Endothelial cell of umbilical vein (primary cell): ENCODE data around the gene WNT10A. TPM values are rescaled to one million over a fixed set of nuclear protein-coding genes. Genes with fewer than 3 reads are reported as not detected.

ENCODE experiments used
- BruUV-seq: library from RNA; stranded (reverse); fragments of 400-500 nt; replicated peaks from 2 replicates; lab custom pipeline; 2021; lab: Mats Ljungman, UMichigan
- CTCF ChIA-PET: fragments of 300-600, 350-600 bp; sonication (Branson Sonifier 250); formaldehyde crosslinking; loops from one replicate; lab custom pipeline; 2021; ENCODE audit warnings: antibody characterized with exemption, inconsistent platforms; lab: Charles Lee
- POLR2A ChIA-PET: fragments of 300-600, 350-600 bp; sonication (Branson Sonifier 250); formaldehyde crosslinking; loops from one replicate; lab custom pipeline; 2021; ENCODE audit warnings: antibody characterized with exemption, inconsistent platforms; lab: Charles Lee
- DNase-seq: peaks from one replicate; pipeline ENCODE4 v3.0.0-alpha.2; 2011; ENCODE audit warnings: low read depth, low spot score
- FAIRE-seq: peaks from 2 replicates; lab custom pipeline; 2011; peaks lifted over from hg19 to GRCh38; lab: Jason Lieb, UNC
- H2AFZ ChIP-seq: 2 replicates; pipeline ENCODE4 v1.6.0; 2012; ENCODE audit warnings: low read depth, low read length, control low read depth, inconsistent platforms
- H3K27ac ChIP-seq: 2 replicates; pipeline ENCODE4 v1.5.1; 2011; ENCODE audit warnings: low read depth, mild to moderate bottlenecking, control low read depth, low read length, moderate library complexity; ENCODE audit not compliant: insufficient read depth
- H3K27me3 ChIP-seq, 2 experiments: 2 replicates each; pipeline versions ENCODE4 v1.6.0 to v1.6.1; 2011; ENCODE audit warnings: low read length in 2 of 2, mixed read lengths in 1 of 2; ENCODE audit not compliant: control insufficient read depth in 2 of 2, insufficient read depth in 2 of 2
- H3K36me3 ChIP-seq, 2 experiments: 2 replicates in 1 of 2; 3 replicates in 1 of 2; pipeline ENCODE4 v1.5.1; 2011; ENCODE audit warnings: low read length in 2 of 2, mild to moderate bottlenecking in 1 of 2, moderate library complexity in 1 of 2; ENCODE audit not compliant: control insufficient read depth in 2 of 2, insufficient read depth in 2 of 2; ENCODE audit errors: extremely low read depth in 1 of 2
- H3K4me1 ChIP-seq: 3 replicates; pipeline ENCODE4 v1.5.1; 2011; ENCODE audit warnings: mild to moderate bottlenecking, low read length; ENCODE audit not compliant: control insufficient read depth, insufficient read depth; ENCODE audit errors: extremely low read depth
- H3K4me2 ChIP-seq: 2 replicates; pipeline ENCODE4 v1.6.1; 2011; ENCODE audit warnings: low read length, control low read depth, mixed read lengths; ENCODE audit not compliant: insufficient read depth
- H3K4me3 ChIP-seq, 3 experiments: fragments of 200-600 bp in 1 of 3; sonication (generic), shearing (Covaris generic) in 1 of 3; replicated peaks in 1 of 3; 2 replicates each; pipeline ENCODE4 v1.5.1; 2011 to 2016; ENCODE audit warnings: control low read depth in 3 of 3, low read length in 3 of 3, mild to moderate bottlenecking in 2 of 3, inconsistent platforms in 1 of 3, low read depth in 1 of 3, moderate library complexity in 1 of 3; ENCODE audit not compliant: insufficient read depth in 1 of 3
- H3K79me2 ChIP-seq: 2 replicates; pipeline ENCODE4 v1.6.0; 2012; ENCODE audit warnings: low read length, inconsistent platforms; ENCODE audit not compliant: control insufficient read depth, insufficient read depth
- H3K9ac ChIP-seq: replicated peaks from 2 replicates; pipeline ENCODE3; 2011; ENCODE audit warnings: low read length, control low read depth; ENCODE audit not compliant: insufficient read depth; ENCODE audit errors: extremely low read depth
- H3K9me1 ChIP-seq: replicated peaks from 3 replicates; pipeline ENCODE4 v1.6.0; 2011; ENCODE audit warnings: mild to moderate bottlenecking, low read length; ENCODE audit not compliant: control insufficient read depth, insufficient read depth; ENCODE audit errors: extremely low read depth
- H3K9me3 ChIP-seq: replicated peaks from 2 replicates; pipeline ENCODE4 v1.5.1; 2012; ENCODE audit warnings: low read length, inconsistent platforms; ENCODE audit not compliant: control insufficient read depth, insufficient read depth
- H4K20me1 ChIP-seq: replicated peaks from 2 replicates; pipeline ENCODE3; 2011; ENCODE audit warnings: mild to moderate bottlenecking, low read length; ENCODE audit not compliant: control insufficient read depth, insufficient read depth; ENCODE audit errors: extremely low read depth
- EZH2 ChIP-seq: IDR thresholded peaks from 2 replicates; pipeline ENCODE4 v1.6.1; 2012; ENCODE audit warnings: borderline replicate concordance, low read depth, mild to moderate bottlenecking, moderate library complexity, low read length, inconsistent platforms; ENCODE audit not compliant: severe bottlenecking
- FOS ChIP-seq: IDR thresholded peaks from 2 replicates; pipeline ENCODE4 v1.6.1; 2011; ENCODE audit warnings: mild to moderate bottlenecking, low read length, moderate library complexity, borderline replicate concordance; ENCODE audit not compliant: insufficient read depth
- GATA2 ChIP-seq: IDR thresholded peaks from 2 replicates; pipeline ENCODE4 v1.7.0; 2011; ENCODE audit warnings: low read depth, mild to moderate bottlenecking, moderate library complexity, mixed read lengths, low read length; ENCODE audit not compliant: insufficient read length, insufficient read depth
- JUN ChIP-seq: IDR thresholded peaks from 2 replicates; pipeline ENCODE4 v1.6.1; 2011; ENCODE audit warnings: borderline replicate concordance, low read depth; ENCODE audit not compliant: insufficient read length, insufficient read depth
- MYC ChIP-seq: IDR thresholded peaks from one replicate; pipeline ENCODE4 v1.6.1; 2011; ENCODE audit warnings: mild to moderate bottlenecking, low read depth, low read length
- POLR2A ChIP-seq: IDR thresholded peaks from 2 replicates; pipeline ENCODE4 v1.6.1; 2012; ENCODE audit warnings: low read depth, mild to moderate bottlenecking, control low read depth, low read length
- POLR2AphosphoS5 ChIP-seq: IDR thresholded peaks from 2 replicates; pipeline ENCODE4 v1.6.1; 2012; ENCODE audit warnings: low read depth, mild to moderate bottlenecking, control low read depth, low read length, moderate library complexity; ENCODE audit not compliant: insufficient read depth
- dilution Hi-C: fragments of 300-500 bp; cut with MboI; formaldehyde crosslinking; loops from one replicate; pipeline ENCODE4 v1.15.0; 2019; ENCODE audit warnings: low sequenced_read_pairs; ENCODE audit not compliant: extremely low pct_ligation_motif_present
- intact Hi-C: fragments of 100-400 bp; cut with micrococcal nuclease; formaldehyde crosslinking; loops from one replicate; pipeline ENCODE4 v1.10.0; 2022
- polyA plus RNA-seq, 4 experiments: library from polyadenylated mRNA; depleted of rRNA in 3 of 4; stranded (reverse) in 3 of 4; unstranded in 1 of 4; fragments of >200 nt; gene quantifications; 2 replicates each; pipeline versions ENCODE4 v1.2.1 to v1.2.3, GENCODE V29; 2011 to 2012; ENCODE audit warnings: missing spikeins in 1 of 4
- total RNA-seq: library from RNA; stranded (reverse); gene quantifications from 2 replicates; pipeline ENCODE4 v1.2.3, GENCODE V29; 2021
- TF ChIP-seq, protein P1 (sequence below): IDR thresholded peaks from 2 replicates; pipeline ENCODE4 v1.6.1; 2011; ENCODE audit not compliant: insufficient read depth, insufficient read length
- TF ChIP-seq, protein P2 (sequence below), 2 donors: IDR thresholded peaks; 1 replicate in 1 of 2; 2 replicates in 1 of 2; pipeline ENCODE4 v1.5.1; 2011; ENCODE audit warnings: low read length in 2 of 2, mild to moderate bottlenecking in 2 of 2, moderate library complexity in 2 of 2, control low read depth in 1 of 2, inconsistent platforms in 1 of 2, low read depth in 1 of 2; ENCODE audit not compliant: insufficient read depth in 1 of 2; ENCODE audit errors: extremely low read depth in 1 of 2

WNT10A gene
- total and polyA plus RNA-seq, 2 donors (not counting 3 experiments of a cell fraction or from before 2014, with no cell fraction given) = not detected

DNA sequence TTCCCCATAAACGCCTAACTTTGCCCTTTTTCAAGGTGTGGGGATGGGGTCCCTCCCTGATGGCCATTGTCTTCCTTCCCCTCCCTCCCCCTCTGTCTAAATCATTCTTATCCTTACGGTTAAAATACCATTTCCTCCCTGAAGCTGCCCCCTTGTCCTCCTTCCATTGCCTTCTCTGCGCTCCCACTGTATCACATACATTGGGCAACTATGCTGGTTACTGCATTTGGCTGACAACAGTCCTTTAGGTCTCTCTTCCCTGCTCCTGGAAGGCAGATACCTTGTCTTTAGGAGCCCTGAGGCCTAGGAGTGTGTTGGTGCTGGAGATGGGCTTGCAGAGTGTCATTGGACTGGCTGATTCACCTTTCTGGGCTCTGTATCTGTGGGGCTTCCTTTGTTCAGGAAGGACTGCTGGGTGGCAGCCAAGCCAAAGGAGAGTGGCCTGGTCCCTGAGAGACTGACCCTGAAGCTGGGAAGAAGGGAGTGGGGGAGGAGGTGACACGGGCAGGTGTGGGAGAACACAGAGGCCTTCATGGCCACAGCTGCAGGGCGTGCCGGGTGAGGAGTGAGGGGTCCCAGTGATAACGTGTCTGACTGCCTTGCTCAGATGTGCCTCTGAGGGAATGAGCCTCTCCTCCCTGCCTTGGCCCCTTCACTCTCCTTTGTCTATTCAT is 18.9 kb upstream of the WNT10A start:
- Histone ChIP-seq H3K9me1 (no peaks in the 10 kb centered on the region), H3K4me1 (no peaks in the 10 kb centered on the region), H4K20me1 (no peaks in the 10 kb centered on the region), H3K9ac (no peak overlapping the region), H3K79me2 (no peaks in the 10 kb centered on the region), H3K4me2 (no peak overlapping the region), H3K36me3 (no peaks in the 10 kb centered on the region), H3K4me3 (no peak overlapping the region), H3K9me3 (no peaks in the 10 kb centered on the region), H2AFZ (no peak overlapping the region), H3K27me3 (peaks cover 48 to 55% of the 10 kb centered on the region in 2 experiments), H3K27ac (no peak overlapping the region)
- no peak for DNase-seq
- intact Hi-C loops (no loop called here), dilution Hi-C loops (no loop called here)
- no TSS peak for BruUV-seq
- TF ChIP-seq POLR2A (no peak), POLR2AphosphoS5 (no peak), EZH2 (no peak), MYC (no peak), JUN (no peak)
- TF ChIP-seq, protein P1, sequence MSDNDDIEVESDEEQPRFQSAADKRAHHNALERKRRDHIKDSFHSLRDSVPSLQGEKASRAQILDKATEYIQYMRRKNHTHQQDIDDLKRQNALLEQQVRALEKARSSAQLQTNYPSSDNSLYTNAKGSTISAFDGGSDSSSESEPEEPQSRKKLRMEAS = no peak
- ChIA-PET POLR2A (no interaction called here), CTCF (interaction anchor here (1.2 to 1.8 kb wide), 2 partner anchors 31 to 293 kb away, joined by 6 read pairs; no protein-coding TSS in a partner anchor)
- no peak for FAIRE-seq

- dilution Hi-C loops (no loop called here), intact Hi-C loops (no loop called here)
- H3K4me1 ChIP-seq = no peaks in the 10 kb centered on the region
- TF ChIP-seq POLR2AphosphoS5 = no peak
- TF ChIP-seq, protein P2, sequence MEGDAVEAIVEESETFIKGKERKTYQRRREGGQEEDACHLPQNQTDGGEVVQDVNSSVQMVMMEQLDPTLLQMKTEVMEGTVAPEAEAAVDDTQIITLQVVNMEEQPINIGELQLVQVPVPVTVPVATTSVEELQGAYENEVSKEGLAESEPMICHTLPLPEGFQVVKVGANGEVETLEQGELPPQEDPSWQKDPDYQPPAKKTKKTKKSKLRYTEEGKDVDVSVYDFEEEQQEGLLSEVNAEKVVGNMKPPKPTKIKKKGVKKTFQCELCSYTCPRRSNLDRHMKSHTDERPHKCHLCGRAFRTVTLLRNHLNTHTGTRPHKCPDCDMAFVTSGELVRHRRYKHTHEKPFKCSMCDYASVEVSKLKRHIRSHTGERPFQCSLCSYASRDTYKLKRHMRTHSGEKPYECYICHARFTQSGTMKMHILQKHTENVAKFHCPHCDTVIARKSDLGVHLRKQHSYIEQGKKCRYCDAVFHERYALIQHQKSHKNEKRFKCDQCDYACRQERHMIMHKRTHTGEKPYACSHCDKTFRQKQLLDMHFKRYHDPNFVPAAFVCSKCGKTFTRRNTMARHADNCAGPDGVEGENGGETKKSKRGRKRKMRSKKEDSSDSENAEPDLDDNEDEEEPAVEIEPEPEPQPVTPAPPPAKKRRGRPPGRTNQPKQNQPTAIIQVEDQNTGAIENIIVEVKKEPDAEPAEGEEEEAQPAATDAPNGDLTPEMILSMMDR (IDR thresholded peaks at IDR 0.05; ENCODE audit: extremely low read depth in 1 of 2, insufficient read depth in 1 of 2, low read depth in 1 of 2, low read length in 2 of 2) = no peak
- no peak for TF ChIP-seq POLR2A
- TF ChIP-seq, protein P1 = no peak
- no peak for TF ChIP-seq GATA2
- no peak for TF ChIP-seq EZH2
- TF ChIP-seq FOS = no peak
- TF ChIP-seq MYC = no peak
- no peak for TF ChIP-seq JUN
- H2AFZ ChIP-seq = no peak overlapping the region
- no peak overlapping the region for H3K27ac ChIP-seq
- CTCF ChIA-PET = interaction anchor here (0.9 to 4.5 kb wide), 6 partner anchors 9 to 292 kb away, joined by 3 to 21 read pairs (median 4); no protein-coding TSS in a partner anchor
- FAIRE-seq (no peak), DNase-seq (no peak)
- H3K27me3 ChIP-seq = peaks cover 47 to 54% of the 10 kb centered on the region in 2 experiments
- H3K9ac ChIP-seq = no peak overlapping the region
- no peaks in the 10 kb centered on the region for H4K20me1 ChIP-seq
- H3K79me2 ChIP-seq = no peaks in the 10 kb centered on the region
- no peaks in the 10 kb centered on the region for H3K9me1 ChIP-seq
- BruUV-seq = no TSS peak
- H3K4me2 ChIP-seq = no peak overlapping the region
- no peaks in the 10 kb centered on the region for H3K9me3 ChIP-seq
- H3K36me3 ChIP-seq = no peaks in the 10 kb centered on the region
- no peak overlapping the region for H3K4me3 ChIP-seq
- POLR2A ChIA-PET = interaction anchor here (0.6 kb wide), 1 partner anchor 43 kb away, joined by 3 read pairs; no protein-coding TSS in a partner anchor
Observed at GRCh38 chr2:218863021-218863520, 17.6 kb upstream of the WNT10A start.
